GM18508 (cell line): Measurements from ENCODE around the gene ATP5ME.

Source experiments
- ATAC-seq: cut with Tn5 transposase; IDR thresholded peaks from one replicate; pipeline ENCODE4 v1.9.1; 2021; ENCODE audit warnings: moderate number of reproducible peaks; ENCODE audit not compliant: insufficient read depth, unreplicated experiment

The ATP5ME gene

GRCh38 chr4:624705-625590 is 49.1 kb downstream of the ATP5ME start, which contains the start of gene PDE6B:
Gene PDE6B, plus strand, starts transcription at chr4:625573. Its CDS starts 54 bp downstream, at chr4:625627.
- ATAC-seq: no peak

DNA sequence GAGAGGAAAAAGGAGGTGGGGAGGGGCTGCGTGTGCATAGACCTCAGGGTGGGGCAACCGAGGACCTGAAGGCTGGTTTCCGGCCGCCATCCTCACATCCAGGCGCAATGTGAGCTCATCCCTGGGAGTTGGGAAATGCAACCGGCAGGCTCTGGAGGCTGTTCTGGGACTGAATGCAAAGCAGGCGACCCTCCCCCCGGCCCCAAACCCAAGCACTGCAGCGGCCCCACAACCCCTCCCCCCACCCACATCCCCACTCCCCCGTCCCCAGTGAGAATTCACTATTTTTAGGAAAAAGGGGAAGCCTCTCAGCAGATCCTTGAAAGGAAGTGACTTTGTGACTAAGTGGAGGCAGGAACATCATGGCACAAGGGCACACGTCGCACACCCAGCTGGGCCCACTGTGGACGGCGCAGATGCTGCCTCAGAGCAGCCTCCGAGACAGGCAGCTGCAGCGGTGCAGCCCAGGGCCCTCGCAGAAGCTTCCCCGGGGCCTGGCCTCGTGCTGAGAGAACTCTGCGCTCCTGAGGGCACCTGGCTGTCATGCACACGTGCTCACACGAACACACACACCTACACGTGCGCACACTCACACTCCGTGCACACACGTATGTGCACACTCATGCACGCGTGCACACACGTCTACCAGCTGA is 50.0 kb downstream of the ATP5ME start:
- ATAC-seq: no peak

GRCh38 chr4:622996-623913 is 50.8 kb downstream of the ATP5ME start:
- no peak for ATAC-seq
